ENCODE measurements around the gene SPEM2. TPM values are rescaled to one million over a fixed set of nuclear protein-coding genes. Genes with fewer than 3 reads are reported as not detected.

The SPEM2 gene
- total RNA-seq, 3 donors from 2014 or later: not detected

DNA sequence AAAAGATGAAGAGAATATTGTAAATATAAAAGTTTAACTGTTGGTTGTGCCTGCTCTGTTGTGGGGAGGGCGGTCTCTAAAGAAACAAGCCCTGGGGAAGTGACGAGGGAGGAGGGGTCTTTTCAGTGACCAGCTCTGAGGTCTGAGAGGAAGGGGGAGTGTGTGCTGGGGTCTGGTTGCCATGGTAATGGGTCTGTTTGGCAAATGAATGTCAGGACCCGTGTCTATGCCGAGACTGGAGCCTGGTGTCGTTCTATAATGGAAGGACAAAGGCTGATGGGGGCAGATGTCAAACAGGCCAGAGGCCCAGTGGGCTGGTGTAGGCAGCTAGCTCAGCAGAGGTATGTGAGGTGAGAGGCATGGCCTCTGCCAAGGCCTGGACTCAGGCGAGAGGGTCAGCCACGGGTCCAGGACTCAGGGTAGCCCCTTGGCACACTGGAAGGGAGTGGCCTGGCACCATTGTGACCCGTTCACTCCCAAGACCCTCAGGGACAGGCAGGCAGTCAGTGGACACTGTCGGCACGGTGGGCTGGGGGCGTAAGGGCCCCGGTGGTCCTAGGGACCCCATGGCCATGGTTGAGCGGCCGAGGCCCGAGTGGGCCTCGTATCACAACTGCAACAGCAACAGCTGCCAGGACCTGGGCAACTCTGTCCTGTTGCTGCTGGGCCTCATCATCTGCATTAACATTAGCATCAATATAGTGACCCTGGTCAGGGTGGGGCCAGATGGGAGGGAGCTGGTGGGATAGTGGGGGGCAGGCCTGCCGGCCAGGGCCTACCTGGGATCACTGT is 5.4 kb upstream of the SPEM2 start, which contains the start of gene SPEM1:
SPEM1 (plus strand) TSS at position 506 of the 792 bp plus-strand sequence; CDS start at position 567, 61 bp downstream.
- no peak for ATAC-seq
- TF ChIP-seq, protein P1, sequence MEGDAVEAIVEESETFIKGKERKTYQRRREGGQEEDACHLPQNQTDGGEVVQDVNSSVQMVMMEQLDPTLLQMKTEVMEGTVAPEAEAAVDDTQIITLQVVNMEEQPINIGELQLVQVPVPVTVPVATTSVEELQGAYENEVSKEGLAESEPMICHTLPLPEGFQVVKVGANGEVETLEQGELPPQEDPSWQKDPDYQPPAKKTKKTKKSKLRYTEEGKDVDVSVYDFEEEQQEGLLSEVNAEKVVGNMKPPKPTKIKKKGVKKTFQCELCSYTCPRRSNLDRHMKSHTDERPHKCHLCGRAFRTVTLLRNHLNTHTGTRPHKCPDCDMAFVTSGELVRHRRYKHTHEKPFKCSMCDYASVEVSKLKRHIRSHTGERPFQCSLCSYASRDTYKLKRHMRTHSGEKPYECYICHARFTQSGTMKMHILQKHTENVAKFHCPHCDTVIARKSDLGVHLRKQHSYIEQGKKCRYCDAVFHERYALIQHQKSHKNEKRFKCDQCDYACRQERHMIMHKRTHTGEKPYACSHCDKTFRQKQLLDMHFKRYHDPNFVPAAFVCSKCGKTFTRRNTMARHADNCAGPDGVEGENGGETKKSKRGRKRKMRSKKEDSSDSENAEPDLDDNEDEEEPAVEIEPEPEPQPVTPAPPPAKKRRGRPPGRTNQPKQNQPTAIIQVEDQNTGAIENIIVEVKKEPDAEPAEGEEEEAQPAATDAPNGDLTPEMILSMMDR (IDR thresholded peaks at IDR 0.05): no peak
- intact Hi-C loops (cut with DNase I, micrococcal nuclease): no loop called here

DNA sequence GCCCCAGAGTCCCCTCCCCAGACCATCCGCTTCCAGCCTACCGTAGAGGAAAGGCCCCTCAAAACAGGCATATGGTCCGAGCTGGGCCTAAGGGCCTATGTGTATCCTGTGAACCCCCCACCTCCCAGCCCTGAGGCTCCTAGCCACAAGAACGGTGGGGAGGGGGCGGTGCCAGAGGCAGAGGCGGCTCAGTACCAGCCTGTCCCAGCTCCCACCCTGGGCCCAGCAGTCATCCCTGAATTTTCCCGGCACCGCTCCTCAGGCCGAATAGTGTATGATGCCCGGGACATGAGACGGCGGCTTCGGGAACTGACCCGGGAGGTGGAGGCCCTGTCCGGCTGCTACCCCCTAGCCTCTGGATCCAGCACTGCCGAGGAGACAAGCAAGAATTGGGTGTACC is 4.2 kb upstream of the SPEM2 start:
- H3K4me3 ChIP-seq: no peak overlapping the region
- no peaks in the 10 kb centered on the region for H3K4me1 ChIP-seq (ENCODE audit: low read depth)
- no peak for DNase-seq
- H3K9me3 ChIP-seq: no peaks in the 10 kb centered on the region
- no peak for ATAC-seq
- no peaks in the 10 kb centered on the region for H3K36me3 ChIP-seq (ENCODE audit: low read depth)
- intact Hi-C loops (cut with DNase I, micrococcal nuclease): no loop called here
- TF ChIP-seq, protein P1 (IDR thresholded peaks at IDR 0.05): no peak

More for the DNA sequence above, 5.4 kb upstream of the SPEM2 start, which contains the start of gene SPEM1:
- H3K4me3 ChIP-seq: no peak within 1 kb of the TSS
- DNase-seq: no peak
- H3K36me3 ChIP-seq (ENCODE audit: low read depth): no peaks in the 10 kb centered on the region
- no peaks in the 10 kb centered on the region for H3K4me1 ChIP-seq (ENCODE audit: low read depth)
- H3K9me3 ChIP-seq: no peaks in the 10 kb centered on the region

DNA sequence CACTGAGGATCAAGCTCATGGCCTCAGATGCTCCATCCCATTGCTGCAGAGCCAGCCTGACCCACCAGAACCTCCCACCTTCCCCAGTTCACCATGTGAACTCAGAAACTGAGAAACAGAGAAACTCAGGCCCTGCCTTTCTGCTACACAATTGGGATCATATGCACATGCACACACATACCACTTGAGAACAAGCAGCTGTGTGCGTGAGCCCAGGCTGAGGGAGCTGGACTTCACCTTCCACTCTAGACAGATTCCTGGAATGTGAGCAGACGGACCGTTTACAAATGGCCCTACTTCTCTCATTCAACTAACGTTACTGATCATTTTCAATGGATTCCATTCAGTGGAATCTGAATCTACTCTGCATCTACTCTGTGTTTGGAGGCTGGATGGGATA is 1.7 kb upstream of the SPEM2 start:
- H3K4me3 ChIP-seq: no peak overlapping the region
- ATAC-seq (no peak), DNase-seq (no peak)
- TF ChIP-seq, protein P1 (IDR thresholded peaks at IDR 0.05): no peak
- no peaks in the 10 kb centered on the region for H3K36me3 ChIP-seq (ENCODE audit: low read depth)
- H3K9me3 ChIP-seq: no peaks in the 10 kb centered on the region
- no peaks in the 10 kb centered on the region for H3K4me1 ChIP-seq (ENCODE audit: low read depth)
- intact Hi-C loops (cut with DNase I, micrococcal nuclease): no loop called here

DNA sequence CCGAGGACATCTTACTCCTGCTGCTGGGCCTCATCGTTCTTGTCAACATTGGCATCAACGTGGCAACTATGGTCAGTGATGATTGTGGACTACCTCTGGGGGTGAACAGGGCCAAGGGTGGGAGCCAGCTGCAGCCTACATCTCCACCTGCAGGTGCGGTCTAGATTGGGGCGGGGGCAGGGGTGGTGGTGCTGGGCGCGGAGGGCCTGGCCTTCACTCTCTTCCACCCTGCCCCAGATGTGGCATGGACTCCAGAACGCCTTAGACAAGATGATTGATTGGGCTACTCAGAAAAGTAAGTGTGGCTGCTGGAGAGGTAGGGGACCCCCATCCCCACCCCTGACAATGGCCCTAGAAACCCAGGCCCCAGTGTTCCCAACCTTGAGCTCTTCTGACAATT is 340 bp downstream of the SPEM2 start:
- TF ChIP-seq, protein P1 (IDR thresholded peaks at IDR 0.05): no peak
- H3K4me3 ChIP-seq: no peak overlapping the region
- no peaks in the 10 kb centered on the region for H3K36me3 ChIP-seq (ENCODE audit: low read depth)
- no peaks in the 10 kb centered on the region for H3K4me1 ChIP-seq (ENCODE audit: low read depth)
- DNase-seq (no peak), ATAC-seq (no peak)
- no peaks in the 10 kb centered on the region for H3K9me3 ChIP-seq
- intact Hi-C loops (cut with DNase I, micrococcal nuclease): no loop called here

DNA sequence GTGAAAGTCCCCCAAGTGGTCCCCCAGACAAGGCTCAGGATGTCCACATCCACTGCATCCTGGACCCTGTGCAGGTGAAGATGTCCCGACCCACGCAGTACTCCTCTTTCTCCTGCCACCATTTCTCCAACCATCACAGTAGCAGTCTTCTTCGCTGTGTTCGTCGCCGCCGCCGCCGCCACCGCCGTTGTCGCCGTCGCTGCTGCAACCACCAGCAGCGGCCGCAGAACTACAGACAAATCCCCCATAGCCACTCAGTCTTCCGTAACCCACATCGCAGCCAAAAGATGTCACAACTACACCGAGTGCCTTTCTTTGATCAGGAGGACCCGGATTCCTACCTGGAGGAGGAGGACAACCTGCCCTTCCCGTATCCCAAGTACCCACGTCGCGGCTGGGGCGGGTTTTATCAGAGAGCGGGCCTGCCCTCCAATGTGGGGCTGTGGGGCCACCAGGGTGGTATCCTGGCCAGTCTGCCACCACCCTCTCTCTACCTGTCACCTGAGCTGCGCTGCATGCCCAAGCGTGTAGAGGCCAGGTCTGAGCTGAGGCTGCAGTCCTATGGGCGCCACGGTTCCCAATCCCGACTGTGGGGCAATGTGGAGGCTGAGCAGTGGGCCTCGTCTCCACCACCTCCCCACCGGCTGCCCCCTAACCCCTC is 917 bp downstream of the SPEM2 start:
- intact Hi-C loops (cut with DNase I, micrococcal nuclease): no loop called here
- TF ChIP-seq, protein P1 (IDR thresholded peaks at IDR 0.05): no peak
- no peak for ATAC-seq
- H3K4me3 ChIP-seq: no peak overlapping the region
- no peaks in the 10 kb centered on the region for H3K9me3 ChIP-seq
- no peaks in the 10 kb centered on the region for H3K4me1 ChIP-seq (ENCODE audit: low read depth)
- DNase-seq: no peak
- H3K36me3 ChIP-seq (ENCODE audit: low read depth): no peaks in the 10 kb centered on the region
